Smooth muscle cell (in vitro differentiated cells): ENCODE measurements around the gene LRRC42. TPM values are rescaled to one million over a fixed set of nuclear protein-coding genes. Genes with fewer than 3 reads are reported as not detected.

Experiments
- DNase-seq: peaks from one replicate; lab custom pipeline; 2025; ENCODE audit not compliant: unreplicated experiment; lab: John Stamatoyannopoulos, UW
- H2AFZ ChIP-seq: fragments of 200-600 bp; sonication (generic); 2 replicates; pipeline ENCODE4 v1.6.0; 2016; ENCODE audit warnings: antibody characterized with exemption, low read depth, mild to moderate bottlenecking
- H3F3A ChIP-seq: fragments of 200-600 bp; sonication (generic); 2 replicates; pipeline ENCODE4 v1.6.0; 2017; ENCODE audit warnings: antibody characterized with exemption, low read depth
- H3K27ac ChIP-seq: fragments of 200-600 bp; sonication (generic); 2 replicates; pipeline ENCODE4 v1.5.1; 2016; ENCODE audit warnings: low read depth, mild to moderate bottlenecking
- H3K27me3 ChIP-seq: fragments of 200-600 bp; sonication (generic); 2 replicates; pipeline ENCODE4 v1.6.1; 2016; ENCODE audit warnings: low read depth, mild to moderate bottlenecking
- H3K36me3 ChIP-seq: fragments of 200-600 bp; sonication (generic); 2 replicates; pipeline ENCODE4 v1.5.1; 2016; ENCODE audit warnings: low read depth
- H3K4me1 ChIP-seq: fragments of 200-600 bp; sonication (generic); 2 replicates; pipeline ENCODE4 v1.5.1; 2016; ENCODE audit warnings: low read depth
- H3K4me2 ChIP-seq: fragments of 200-600 bp; sonication (generic); 2 replicates; pipeline ENCODE4 v1.6.0; 2016; ENCODE audit warnings: mild to moderate bottlenecking
- H3K4me3 ChIP-seq: fragments of 200-600 bp; sonication (generic); 2 replicates; pipeline ENCODE4 v1.5.1; 2016; ENCODE audit warnings: mild to moderate bottlenecking
- H3K79me2 ChIP-seq: fragments of 200-600 bp; sonication (generic); 2 replicates; pipeline ENCODE4 v1.6.0; 2016; ENCODE audit warnings: low read depth, mild to moderate bottlenecking
- H3K9ac ChIP-seq: fragments of 200-600 bp; sonication (generic); 2 replicates; pipeline ENCODE4 v1.6.0; 2016; ENCODE audit warnings: low read depth
- H3K9me3 ChIP-seq: fragments of 200-600 bp; sonication (generic); replicated peaks from 2 replicates; pipeline ENCODE4 v1.5.1; 2016; ENCODE audit warnings: low read depth
- H4K20me1 ChIP-seq: fragments of 200-600 bp; sonication (generic); 2 replicates; pipeline ENCODE4 v1.6.0; 2016; ENCODE audit warnings: low read depth
- CTCF ChIP-seq: fragments of 200-600 bp; sonication (generic); IDR thresholded peaks from 2 replicates; pipeline ENCODE4 v1.5.1; 2017; ENCODE audit warnings: borderline replicate concordance, mild to moderate bottlenecking, antibody characterized with exemption; ENCODE audit not compliant: insufficient read depth, poor library complexity, severe bottlenecking
- WGBS: methylation state at CpG from one replicate; pipeline ENCODE4 v1.1.7; 2016; ENCODE audit warnings: low lambda C conversion rate; 5-methylcytosine and 5-hydroxymethylcytosine counted together
- polyA plus RNA-seq: library from polyadenylated mRNA; unstranded; fragments of >200 nt; fragmentation: Nextera tagmentation; extraction: Ambion mirVana; gene quantifications from 2 replicates; pipeline ENCODE4 v1.2.1, GENCODE V29; 2016
- total RNA-seq: library from RNA; depleted of rRNA; stranded (reverse); fragments of >200 nt; gene quantifications from 2 replicates; pipeline ENCODE4 v1.2.3, GENCODE V29; 2014

The LRRC42 gene
- total and polyA plus RNA-seq, 2 experiments from 2014 or later = 36.5 to 37.0 TPM

GRCh38 chr1:53945433-53946251 is 508 bp upstream of the LRRC42 start, which contains the start of gene IFT25:
Gene IFT25, minus strand, starts transcription at chr1:53945699. Its CDS starts 5,617 bp downstream, at chr1:53940082.
- H3K4me2 ChIP-seq = peak within 1 kb of the TSS; percentile 97
- peak within 1 kb of the TSS; percentile 88 for H3K9ac ChIP-seq
- no peaks in the 10 kb centered on the region for H3K36me3 ChIP-seq
- peak within 1 kb of the TSS; percentile 100 for H3K4me3 ChIP-seq
- peak; percentile 99 for DNase-seq
- 3% methylated on average over 17 of the region's 90 CpGs for WGBS
- H3K4me1 ChIP-seq = peaks cover 9% of the 10 kb centered on the region
- H4K20me1 ChIP-seq = peaks cover 36% of the 10 kb centered on the region
- H3K79me2 ChIP-seq = peaks cover 82% of the 10 kb centered on the region
- no peaks in the 10 kb centered on the region for H3F3A ChIP-seq
- TF ChIP-seq CTCF = no peak
- H2AFZ ChIP-seq = peak within 1 kb of the TSS; percentile 100
- H3K27me3 ChIP-seq = no peaks in the 10 kb centered on the region
- peak within 1 kb of the TSS; percentile 74 for H3K27ac ChIP-seq
- H3K9me3 ChIP-seq = no peaks in the 10 kb centered on the region

GRCh38 chr1:53947172-53947907 is 1.2 kb downstream of the LRRC42 start:
- WGBS = 56% methylated on average over 6 of the region's 6 CpGs
- no peak for DNase-seq
- peaks cover 1% of the 10 kb centered on the region for H3K36me3 ChIP-seq
- H3F3A ChIP-seq = no peaks in the 10 kb centered on the region
- H3K27ac ChIP-seq = no peak overlapping the region
- H3K4me2 ChIP-seq = peak overlapping the region; percentile 97
- no peak for TF ChIP-seq CTCF
- H4K20me1 ChIP-seq = peaks cover 52% of the 10 kb centered on the region
- no peaks in the 10 kb centered on the region for H3K9me3 ChIP-seq
- peak overlapping the region; percentile 100 for H3K4me3 ChIP-seq
- H3K4me1 ChIP-seq = peaks cover 9% of the 10 kb centered on the region
- H3K9ac ChIP-seq = peak overlapping the region; percentile 88
- H3K79me2 ChIP-seq = peaks cover 75% of the 10 kb centered on the region
- no peak overlapping the region for H2AFZ ChIP-seq
- no peaks in the 10 kb centered on the region for H3K27me3 ChIP-seq

GRCh38 chr1:53948291-53948690 is 2.1 kb downstream of the LRRC42 start:
- Histone ChIP-seq H3K79me2 (peaks cover 70% of the 10 kb centered on the region), H3K27me3 (no peaks in the 10 kb centered on the region), H3K4me2 (peak overlapping the region; percentile 97), H4K20me1 (peaks cover 52% of the 10 kb centered on the region), H3K9me3 (no peaks in the 10 kb centered on the region), H3K9ac (no peak overlapping the region), H2AFZ (no peak overlapping the region), H3K4me1 (peaks cover 9% of the 10 kb centered on the region), H3K36me3 (peaks cover 6% of the 10 kb centered on the region), H3K27ac (no peak overlapping the region), H3K4me3 (no peak overlapping the region), H3F3A (no peaks in the 10 kb centered on the region)
- DNase-seq = no peak
- TF ChIP-seq CTCF = no peak
- WGBS = 96% methylated on average over 5 of the region's 5 CpGs
